ENCODE results near the gene RNF213.
A peak's percentile ranks its signal among the peaks of the same experiment; 100 is the strongest.

RNF213 gene

DNA sequence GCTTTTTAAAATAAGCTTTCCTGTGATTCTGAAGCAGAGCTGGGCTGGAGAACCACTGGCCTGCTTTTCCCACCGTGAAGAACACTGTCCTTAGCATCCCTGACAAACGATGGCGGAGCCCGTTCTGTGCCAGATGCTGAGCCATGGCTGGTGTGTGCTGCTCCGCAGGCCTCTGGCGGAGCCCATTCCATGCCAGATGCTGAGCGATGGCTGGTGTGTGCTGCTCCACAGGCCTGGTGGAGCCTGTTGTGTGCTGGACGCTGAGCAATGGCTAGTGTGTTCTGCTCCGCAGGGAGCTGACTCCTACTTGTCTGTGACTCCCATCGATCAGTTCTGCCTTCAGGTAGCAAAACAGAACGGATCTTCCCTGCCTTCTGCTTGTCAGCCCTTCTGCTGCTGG, 158.6 kb downstream of the RNF213 start:
- no peak for DNase-seq (ENCODE audit: low spot score)

DNA sequence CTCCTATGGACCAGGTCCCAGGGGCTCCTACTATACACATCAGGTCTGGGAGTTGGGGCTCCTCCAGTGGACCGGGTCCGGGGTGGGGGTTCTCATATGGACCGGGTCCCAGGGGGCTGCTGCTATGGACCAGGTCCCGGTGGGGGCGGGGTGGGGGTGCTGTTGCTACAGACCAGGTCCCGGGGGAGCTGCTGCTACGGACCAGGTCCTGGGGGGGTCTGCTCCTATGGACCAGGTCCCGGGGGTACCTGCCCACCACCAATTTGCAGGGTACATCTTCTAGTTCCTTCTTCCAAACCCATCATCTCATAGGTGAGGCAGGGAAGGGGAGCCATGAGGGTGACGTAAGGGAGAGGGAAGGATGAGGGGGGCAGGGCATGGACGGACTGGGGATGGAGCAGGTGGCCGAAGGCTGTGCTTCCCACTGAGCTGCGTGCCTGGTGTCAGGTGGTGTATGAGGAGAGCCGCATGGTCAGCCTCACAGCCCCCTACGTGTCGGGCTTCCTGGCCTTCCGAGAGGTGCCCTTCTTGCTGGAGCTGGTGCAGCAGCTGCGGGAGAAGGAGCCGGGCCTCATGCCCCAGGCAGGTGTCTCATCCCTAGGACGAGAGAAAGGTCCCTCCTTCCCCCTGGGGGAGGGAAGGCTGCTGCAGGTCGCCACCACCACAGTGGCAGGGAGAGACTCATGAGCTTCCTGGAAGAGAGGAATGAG, 160.9 kb downstream of the RNF213 start:
- DNase-seq (ENCODE audit: low spot score): no peak

DNA sequence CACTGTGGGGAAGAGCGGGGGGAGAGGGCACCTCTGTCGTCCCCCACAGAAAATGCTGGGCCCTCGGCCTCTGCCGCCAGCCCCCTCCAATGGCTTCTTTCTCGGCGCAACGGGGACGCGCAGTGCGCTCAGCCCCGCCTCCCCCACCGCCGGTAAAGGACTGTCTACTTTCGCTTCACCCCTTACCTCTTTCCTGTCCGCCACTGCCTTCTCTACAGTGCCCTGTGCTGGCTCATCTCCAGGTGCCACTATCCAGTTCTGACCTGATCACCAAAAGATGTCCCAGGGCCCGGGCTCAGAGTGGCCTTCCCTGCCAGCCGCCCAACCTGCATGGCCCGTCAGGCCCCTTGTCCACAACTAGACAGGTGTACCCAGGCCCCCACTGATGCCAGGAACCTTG, 161.6 kb downstream of the RNF213 start:
- DNase-seq (ENCODE audit: low spot score): no peak

DNA sequence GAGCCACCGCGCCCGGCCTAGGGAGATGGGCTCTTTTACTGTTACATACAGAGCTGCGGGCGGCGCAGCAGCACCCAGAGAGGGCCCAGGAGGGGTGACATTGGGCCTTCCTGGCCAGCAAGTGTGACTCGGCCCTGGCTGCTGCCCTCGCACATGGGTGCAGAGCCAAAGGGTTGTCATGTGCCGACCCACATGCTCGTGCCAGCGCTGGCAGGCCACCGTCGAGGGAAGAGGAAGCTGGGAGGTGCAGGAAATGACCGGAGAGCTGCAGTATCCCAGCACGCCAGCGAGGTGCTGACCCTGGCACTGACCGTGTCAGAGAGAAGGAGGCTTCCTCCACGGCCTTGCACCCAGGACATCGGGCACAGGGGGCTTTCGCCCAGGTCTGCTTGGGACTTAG, 162.3 kb downstream of the RNF213 start:
- DNase-seq (ENCODE audit: low spot score): no peak

DNA sequence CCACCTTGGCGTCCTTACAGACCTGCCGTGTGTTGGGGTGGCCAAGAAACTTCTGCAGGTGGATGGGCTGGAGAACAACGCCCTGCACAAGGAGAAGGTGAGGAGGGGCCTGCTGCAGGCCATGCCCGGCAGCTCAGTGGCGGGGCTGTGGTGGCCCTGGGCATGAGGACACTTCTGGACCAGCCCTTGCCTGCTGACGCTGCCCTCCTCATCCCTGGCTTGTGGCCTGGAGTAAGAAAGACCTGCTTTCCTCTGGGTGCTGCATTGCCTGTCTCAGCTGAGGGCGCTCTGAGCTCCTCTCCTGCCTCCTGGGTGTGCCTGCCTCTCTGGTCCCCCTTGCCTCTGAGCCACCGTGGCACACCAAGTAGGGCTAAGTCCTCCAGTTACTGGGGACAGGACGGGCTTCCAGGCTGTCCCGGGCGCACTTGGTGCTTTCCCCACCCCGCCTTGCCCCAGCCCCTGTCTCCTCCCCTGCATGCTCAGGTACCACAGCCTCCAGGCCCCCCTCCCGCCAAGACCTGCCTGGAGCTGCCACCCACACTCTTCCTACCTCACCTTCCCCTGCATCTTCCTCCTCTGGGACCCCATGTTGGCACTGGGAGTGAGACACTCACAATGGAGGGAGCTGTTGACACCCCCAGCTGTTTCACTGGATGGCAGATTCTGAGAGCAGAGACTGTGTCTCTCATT, 163.0 kb downstream of the RNF213 start:
- no peak for DNase-seq (ENCODE audit: low spot score)

DNA sequence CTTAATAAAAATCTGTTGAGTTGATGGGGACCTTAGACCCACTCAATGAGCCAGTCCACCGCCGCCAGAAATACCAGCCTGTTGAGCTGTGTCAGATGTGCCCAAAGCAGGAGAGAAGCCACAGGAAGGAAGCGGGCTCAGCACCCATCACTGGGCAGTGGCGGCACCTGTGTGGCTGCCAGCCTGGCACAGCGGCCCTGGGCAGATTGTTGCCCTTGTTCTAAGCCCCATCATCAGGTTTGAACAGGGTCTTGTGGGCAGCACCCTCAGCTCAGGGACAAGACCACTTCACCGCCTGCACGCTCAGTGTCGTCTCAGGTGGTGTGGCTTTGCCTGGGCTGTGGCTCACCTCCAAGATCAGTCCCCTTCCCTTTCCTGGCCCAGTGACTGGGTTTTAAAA, 163.6 kb downstream of the RNF213 start:
- DNase-seq (ENCODE audit: low spot score): no peak

DNA sequence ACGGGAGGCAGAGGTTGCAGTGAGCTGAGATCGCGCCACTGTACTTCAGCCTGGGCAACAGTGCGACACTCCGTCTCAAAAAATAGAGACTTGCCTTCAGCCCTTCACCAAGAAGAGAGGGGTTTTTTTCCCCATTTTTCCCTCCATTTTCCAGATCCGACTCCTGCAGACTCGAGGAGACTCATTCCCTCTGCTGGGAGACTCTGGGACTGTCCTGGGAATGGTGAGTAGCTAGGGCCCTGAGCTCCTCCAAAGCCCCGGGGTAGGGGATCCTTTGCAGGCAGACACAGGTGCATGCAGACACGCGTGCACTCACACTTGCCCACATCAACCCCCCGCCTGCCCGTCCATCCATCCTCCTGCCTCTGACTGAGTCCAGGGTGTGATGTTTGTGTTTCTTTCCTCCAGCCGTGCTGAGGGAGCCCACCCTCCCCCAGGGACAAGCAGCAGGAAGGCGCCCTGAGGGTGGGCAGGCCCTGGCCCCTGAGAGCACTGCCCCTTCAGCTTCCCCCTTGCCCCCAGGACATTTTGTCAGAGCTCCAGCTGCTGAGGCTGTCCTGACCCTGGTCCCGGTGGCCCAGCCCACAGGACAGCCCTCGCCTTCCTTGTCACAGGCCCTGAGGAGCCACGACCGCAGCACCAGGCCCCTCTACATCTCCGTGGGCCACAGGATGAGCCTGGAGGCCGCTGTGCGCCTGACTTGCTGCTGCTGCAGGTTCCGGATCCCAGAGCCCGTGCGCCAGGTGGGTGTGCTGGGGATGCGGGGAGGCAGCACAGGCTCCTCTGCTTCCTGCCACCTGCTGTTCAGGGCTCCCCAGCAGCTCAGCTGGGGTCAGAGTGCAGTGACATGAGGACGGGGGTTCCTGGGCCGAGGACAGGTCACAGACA, 164.5 kb downstream of the RNF213 start:
- no peak for DNase-seq (ENCODE audit: low spot score)

DNA sequence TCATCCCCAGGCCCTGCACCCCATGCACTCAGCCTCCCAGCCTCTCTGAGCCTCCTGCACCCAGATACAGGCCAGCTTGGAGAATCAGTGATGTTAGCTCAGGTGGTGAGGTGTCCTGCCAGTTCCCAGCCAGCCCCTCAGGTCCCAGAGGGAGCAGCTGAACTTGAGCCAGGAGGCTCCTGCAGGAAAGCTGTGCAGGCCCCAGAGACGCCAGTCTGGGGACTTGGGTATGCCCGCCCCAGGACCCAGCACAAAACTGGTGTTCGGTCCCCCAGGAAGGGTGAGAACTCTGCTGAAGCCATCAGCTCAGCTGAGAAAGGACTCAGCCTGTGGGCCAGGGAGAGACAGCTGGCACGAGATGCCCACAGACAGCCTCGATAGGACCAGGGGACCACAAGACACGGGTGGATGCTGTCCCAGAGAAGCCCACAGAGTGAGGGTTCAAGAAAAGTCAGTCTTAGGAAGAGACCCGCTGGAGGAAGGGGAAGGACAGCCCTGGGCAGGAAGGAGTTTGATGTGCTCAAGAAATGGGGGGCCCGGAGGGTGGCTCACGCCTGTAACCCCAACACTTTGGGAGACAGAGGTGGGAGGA, 165.3 kb downstream of the RNF213 start:
- DNase-seq (ENCODE audit: low spot score): no peak

DNA sequence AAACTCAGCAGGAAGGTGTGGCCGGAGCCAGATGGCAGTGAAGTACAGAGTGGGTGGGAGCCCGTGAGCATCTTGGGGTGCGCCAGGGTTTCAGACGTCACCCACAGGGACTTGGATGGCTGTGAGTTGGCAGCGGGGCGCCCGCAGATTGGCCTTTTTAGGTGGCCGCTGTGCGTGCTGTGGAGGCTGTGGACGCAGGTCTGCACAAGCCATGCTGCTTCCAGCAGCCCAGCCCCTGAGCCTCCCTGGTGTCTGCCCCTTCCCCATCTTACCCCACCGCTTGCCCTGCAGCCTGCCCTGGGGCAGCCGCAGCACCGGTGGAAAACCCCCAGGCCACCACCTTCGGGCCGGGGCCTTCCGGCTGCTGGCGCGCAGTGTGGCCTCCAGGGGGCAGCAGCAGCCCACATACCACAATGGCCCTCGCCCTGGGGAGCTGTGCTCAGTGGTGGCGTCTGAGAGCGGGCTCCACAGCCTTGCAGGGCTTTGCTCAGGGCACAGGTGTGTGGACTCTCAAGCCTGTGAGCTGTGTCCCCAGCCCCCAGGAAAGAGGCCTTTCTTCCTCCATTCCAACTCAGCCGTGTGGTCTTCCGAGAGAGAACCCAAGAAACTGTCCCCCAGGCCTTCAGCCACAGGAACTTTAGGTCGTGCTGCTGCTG, 166.1 kb downstream of the RNF213 start:
- DNase-seq (ENCODE audit: low spot score): peak; percentile 85

DNA sequence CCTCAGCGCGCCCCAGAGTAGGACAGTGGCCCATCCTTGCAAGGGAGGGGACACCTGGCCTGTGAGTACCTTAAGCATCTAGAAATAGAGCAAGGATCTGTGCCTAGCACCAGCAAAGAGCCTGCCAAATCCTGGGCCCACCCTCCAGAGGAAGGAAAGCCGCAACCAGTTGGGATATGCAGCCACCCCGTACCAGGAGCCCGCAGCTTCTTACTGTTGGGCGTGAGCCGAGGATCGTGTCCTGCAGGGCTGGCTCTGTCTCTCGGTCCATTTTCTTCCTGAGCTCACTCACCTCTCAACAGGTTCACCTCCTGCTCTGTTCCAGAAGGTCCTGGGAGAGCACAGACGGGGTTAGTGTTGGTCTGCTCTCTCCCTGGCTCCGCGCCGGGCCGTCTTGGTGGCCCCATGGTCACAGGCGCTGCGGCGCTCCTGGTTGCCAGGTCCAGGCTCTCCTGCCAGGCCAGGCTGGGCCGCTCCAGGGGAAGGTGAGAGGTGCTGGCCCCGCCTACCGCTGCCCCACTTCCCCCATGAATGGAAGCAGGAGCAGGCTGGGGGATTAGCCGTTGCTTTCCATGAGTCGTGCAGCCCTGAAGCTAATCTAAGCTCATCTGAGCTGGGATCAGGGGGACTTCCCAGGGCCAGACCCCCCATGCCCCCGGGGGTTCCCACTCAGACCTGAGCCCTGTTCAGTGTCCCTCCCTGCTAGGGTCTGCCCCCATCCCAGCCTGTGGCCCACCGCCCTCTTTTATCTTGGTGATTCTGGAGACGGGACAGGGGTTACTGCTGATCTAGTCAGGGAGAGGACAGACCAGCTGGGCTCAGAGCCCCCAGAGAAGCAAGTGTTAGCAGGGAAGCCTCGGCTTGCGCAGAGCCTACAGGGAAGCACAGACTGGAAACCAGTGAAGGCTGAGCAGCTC, 167.0 kb downstream of the RNF213 start:
- peak; percentile 78 for DNase-seq (ENCODE audit: low spot score)

DNA sequence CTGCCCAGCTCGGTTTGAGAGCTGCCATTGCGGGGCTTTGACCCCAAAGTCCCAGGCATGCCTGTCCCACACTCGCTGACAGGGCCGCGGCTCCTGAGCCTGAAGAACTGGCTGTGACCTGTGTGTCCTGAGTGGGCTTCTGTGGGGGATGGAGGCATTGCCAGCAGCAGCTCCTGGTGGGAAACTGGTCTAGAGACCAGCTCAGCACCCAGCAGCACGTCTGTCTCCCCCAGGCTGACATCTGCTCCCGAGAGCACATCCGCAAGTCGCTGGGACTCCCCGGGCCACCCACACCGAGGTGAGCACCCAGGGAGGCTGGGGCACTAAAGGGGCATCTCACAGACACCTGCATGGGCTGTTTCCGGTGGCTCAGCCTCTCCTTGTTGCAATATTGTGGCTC, 167.7 kb downstream of the RNF213 start:
- no peak for DNase-seq (ENCODE audit: low spot score)

DNA sequence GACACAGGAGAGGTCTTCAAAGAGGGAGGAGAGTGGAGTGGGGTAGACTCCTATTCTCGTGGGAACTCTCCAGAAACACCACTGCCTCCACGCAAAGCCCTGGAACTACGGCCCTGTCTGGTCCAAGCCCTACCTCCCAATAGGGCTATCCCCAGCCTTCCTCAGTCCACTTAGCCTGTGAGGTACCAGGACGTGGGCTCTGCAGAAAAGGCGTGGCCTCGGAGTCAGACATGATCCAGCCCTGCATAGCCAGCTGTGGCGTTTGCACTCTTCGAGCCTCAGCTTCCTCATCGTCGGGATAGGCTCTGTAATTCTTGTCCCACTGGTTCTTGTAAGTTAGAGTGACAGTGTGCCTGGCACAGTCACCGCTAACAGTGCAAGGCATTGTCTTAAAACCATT, 168.1 kb downstream of the RNF213 start:
- DNase-seq (ENCODE audit: low spot score): no peak

DNA sequence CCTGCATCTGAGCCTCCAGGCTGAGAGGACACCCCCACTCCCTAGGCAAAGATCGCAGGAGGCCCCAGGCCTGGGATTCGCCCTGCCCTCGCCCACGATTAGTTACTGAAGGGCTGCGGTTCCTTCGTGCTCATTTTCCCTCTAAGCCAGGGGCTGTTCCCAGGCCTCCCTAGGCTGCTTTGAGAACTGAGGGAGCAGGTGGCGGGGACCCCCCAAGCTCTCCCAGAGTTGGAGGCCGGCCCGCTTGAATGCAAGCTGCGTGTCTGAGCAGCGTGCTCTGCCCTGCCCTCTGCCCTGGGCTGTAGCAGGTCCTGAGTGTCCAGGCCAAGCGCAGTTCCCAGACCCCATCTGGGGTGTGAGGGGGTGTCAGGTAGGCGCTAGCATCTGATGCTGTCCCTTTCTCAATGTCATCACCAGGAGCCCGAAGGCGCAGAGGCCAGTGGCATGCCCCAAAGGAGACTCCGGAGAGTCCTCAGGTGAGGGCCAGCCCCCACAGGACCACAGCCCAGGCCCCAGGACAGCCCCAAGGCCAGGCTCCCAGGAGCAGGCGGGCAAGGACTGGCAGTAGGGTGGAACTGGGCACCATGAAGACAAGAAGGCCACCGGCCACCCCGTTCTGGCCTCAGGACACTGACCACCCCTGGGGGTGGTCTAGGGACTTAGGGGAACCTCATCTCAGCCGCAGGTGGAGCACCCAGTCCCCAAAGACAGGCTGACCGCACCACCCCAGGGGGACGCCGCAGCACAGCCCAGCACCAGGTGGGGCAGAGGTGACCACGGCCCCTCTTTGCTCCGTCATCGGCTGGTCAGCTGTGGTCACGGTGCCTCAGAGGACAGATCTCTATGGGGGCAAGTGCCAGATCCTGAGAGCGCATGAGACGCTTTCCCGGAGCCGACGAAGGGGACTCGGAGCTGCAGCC, 169.0 kb downstream of the RNF213 start:
- DNase-seq (ENCODE audit: low spot score): no peak

DNA sequence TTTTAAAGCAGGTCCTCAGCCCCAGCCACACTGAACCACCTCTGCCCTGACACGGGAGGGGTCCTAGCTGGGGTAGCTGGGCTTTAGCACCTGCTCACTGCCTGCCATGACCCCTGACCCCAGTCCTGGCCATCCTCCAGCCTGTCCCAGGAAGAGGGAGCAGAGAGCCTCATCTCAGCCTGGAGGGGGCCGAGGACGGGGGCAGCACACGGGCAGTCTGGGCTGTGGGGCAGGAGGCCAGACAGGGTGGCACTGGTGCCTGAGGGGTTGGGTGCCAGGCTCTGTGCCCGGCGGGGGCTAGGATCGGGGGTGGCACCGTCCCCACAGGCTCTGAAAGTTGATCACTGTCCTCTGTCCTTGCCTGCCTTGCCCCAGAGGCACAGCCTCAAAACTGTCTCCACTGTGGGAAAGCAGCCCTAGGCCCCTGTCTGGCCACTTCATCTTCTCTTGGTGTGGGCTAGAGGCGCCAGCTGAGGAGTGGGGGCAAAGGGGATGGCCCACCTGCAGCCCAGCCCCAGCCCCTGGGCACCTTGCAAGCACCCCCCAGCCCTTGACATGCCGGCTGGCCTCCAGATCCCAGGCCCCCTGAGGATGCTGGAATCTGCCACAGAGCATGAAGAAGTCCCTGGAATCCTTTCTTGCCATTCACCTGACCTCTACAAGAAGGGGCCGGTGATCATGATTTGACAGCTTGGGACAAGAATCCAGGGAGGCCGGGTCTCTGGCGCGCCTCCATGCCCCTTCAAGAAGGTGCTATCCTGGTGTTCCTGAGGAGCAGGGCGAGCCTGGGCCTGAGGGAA, 170.0 kb downstream of the RNF213 start:
- no peak for DNase-seq (ENCODE audit: low spot score)

DNA sequence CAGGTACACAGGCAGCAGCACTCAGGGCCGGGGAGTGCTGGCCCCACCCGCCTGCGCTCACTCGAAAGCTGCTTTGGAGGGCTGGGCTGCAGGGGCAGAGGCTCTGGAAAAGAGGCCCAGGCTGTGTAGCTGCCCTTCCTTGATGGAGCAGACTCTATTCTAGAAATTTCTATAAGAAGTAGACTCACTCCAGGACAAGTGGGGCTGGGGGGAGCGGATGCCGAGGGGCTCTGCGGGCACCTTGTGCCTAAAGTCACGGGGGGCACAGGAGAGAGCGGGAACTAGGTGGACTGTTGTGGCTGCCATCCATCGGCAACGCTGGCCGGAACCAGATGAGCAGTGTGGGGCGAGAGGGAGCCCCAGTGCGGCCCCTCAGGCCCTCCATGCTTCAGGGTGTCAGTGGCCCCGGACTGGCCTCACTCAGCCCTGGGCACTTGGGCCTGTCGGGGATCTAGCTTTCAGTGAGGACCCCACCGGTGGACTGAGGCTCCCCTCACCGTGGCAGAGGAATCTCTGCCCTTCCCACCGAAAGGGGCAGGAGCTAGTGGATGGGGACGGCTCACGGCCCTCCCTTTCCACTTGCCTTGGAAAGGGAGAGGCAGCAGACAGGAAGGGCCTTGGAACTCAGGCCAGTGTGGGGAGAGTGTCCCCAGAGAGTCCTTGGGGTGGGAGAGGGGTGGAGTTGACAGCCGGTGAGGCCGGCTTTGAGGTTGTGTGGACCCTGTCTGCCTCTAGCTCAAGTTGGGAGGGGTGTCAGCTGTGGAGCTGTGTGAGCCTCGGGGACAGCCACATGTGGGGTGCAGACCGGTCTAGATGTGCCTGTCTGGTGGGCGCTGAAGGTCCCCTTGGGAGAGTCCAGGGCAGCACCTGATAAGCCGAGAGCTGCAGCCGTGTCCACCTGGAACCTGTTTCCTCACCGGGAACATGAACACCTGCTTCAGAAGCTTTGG, 170.9 kb downstream of the RNF213 start:
- no peak for DNase-seq (ENCODE audit: low spot score)

DNA sequence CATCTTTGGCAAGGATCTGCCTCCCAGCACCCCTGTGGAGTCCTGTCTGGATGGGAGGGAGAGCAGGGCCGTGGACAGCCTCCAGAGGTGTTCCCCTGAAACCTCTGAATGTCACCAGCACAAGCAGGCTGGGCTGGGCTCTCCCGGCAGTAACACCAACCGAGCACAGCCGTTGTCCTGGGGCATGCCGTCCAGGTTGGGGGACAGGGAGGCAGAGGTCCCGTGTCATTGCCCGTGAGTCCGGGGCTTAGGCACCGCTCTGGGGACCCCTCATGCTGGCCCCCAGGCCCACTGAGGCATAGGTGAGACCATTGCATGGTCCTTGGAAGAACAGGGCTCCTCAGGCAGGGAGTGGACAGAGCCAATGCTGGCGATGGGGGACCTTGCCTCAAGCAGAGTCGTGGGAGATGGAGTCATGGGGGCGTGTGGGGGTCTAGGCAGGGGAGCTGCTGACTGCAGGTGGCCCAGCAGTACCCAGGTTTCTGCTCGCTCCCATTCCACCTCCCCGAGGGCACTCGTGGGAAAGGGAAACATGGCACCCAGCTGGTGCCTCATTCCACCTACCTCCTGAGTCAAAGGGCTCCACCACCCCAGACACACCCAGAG, 171.8 kb downstream of the RNF213 start:
- no peak for DNase-seq (ENCODE audit: low spot score)

DNA sequence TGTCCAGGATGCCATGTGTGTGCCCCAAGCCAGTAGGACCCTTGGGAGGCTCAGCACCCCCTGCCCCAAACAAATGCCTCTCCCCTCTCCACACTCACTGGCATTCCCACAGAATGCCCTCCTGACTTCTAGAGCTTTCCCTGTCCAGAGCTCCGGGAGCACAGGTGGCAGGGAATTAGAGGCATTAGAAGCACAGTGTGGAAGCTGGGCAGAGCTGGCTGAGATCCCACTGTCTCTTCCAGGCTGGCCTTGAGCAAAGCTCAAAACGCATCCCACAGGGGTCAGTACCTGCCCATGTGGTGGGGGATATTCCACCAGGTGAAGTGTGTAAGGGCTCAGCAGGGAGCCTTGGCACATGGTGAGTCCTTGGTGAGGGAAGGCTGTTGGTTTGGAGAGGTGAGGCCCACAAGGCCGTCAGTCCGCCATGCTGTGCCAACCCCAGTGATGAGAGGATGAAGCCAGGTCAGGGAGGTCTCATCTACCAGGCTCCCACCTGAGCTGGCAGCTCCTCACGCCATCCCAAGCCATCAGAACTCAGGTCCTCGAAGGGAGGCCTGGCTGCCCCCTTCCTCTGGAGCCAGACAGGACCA, 172.4 kb downstream of the RNF213 start:
- peak; percentile 85 for DNase-seq (ENCODE audit: low spot score)

Data from cerebellar cortex (tissue), 1 donor.